ENCODE measurements around the gene MID1IP1.

Gene MID1IP1

GRCh38 chrX:38803243-38803587, 2.0 kb downstream of the MID1IP1 start:
- H3K4me1 ChIP-seq (ENCODE audit: insufficient read depth, low read length): peaks cover 26% of the 10 kb centered on the region
- H3K4me2 ChIP-seq (ENCODE audit: insufficient read depth, low read length): peak overlapping the region; percentile 73
- DNase-seq: no peak
- no peak overlapping the region for H2AFZ ChIP-seq (ENCODE audit: low read depth, low read length)
- no peaks in the 10 kb centered on the region for H4K20me1 ChIP-seq (ENCODE audit: insufficient read depth, low read length)
- TF ChIP-seq CTCF (IDR thresholded peaks at IDR 0.05; ENCODE audit: borderline replicate concordance, extremely low read depth, low read length, poor library complexity, severe bottlenecking) (no peak), EZH2 (IDR thresholded peaks at IDR 0.05; ENCODE audit: borderline replicate concordance, low read depth, low read length, severe bottlenecking) (no peak)
- peak overlapping the region; percentile 93 for H3K9ac ChIP-seq (ENCODE audit: low read depth, low read length)
- no peak for ATAC-seq (ENCODE audit: insufficient read depth, low read depth)
- peak overlapping the region; percentile 100 for H3K27ac ChIP-seq (ENCODE audit: low read length)
- peaks cover 25% of the 10 kb centered on the region for H3K36me3 ChIP-seq (ENCODE audit: insufficient read depth, low read length)
- H3K79me2 ChIP-seq (ENCODE audit: insufficient read depth, low read length): peaks cover 62% of the 10 kb centered on the region
- H3K27me3 ChIP-seq (ENCODE audit: insufficient read depth, low read length, poor library complexity): no peaks in the 10 kb centered on the region
- peak overlapping the region; percentile 44 to 76; a peak in 3 of 4 replicates for H3K4me3 ChIP-seq (ENCODE audit: low read depth in 1 of 2, low read length in 2 of 2)
- no peaks in the 10 kb centered on the region for H3K9me3 ChIP-seq (ENCODE audit: insufficient read depth, low read length, severe bottlenecking)

GRCh38 chrX:38803588-38804431, 2.6 kb downstream of the MID1IP1 start:
- Histone ChIP-seq H3K4me2 (ENCODE audit: insufficient read depth, low read length) (peak overlapping the region; percentile 73), H3K9ac (ENCODE audit: low read depth, low read length) (peak overlapping the region; percentile 93), H2AFZ (ENCODE audit: low read depth, low read length) (no peak overlapping the region), H4K20me1 (ENCODE audit: insufficient read depth, low read length) (no peaks in the 10 kb centered on the region), H3K27ac (ENCODE audit: low read length) (peak overlapping the region; percentile 100), H3K4me1 (ENCODE audit: insufficient read depth, low read length) (peaks cover 30% of the 10 kb centered on the region), H3K36me3 (ENCODE audit: insufficient read depth, low read length) (peaks cover 25% of the 10 kb centered on the region), H3K27me3 (ENCODE audit: insufficient read depth, low read length, poor library complexity) (no peaks in the 10 kb centered on the region), H3K4me3 (ENCODE audit: low read depth in 1 of 2, low read length in 2 of 2) (peak overlapping the region; percentile 44 to 76; a peak in 3 of 4 replicates), H3K79me2 (ENCODE audit: insufficient read depth, low read length) (peaks cover 62% of the 10 kb centered on the region), H3K9me3 (ENCODE audit: insufficient read depth, low read length, severe bottlenecking) (no peaks in the 10 kb centered on the region)
- no peak for TF ChIP-seq CTCF (IDR thresholded peaks at IDR 0.05; ENCODE audit: borderline replicate concordance, extremely low read depth, low read length, poor library complexity, severe bottlenecking)
- TF ChIP-seq EZH2 (IDR thresholded peaks at IDR 0.05; ENCODE audit: borderline replicate concordance, low read depth, low read length, severe bottlenecking): no peak
- DNase-seq (peak; percentile 83), ATAC-seq (ENCODE audit: insufficient read depth, low read depth) (peak; percentile 63)

GRCh38 chrX:38804432-38804681, 3.1 kb downstream of the MID1IP1 start:
- no peaks in the 10 kb centered on the region for H4K20me1 ChIP-seq (ENCODE audit: insufficient read depth, low read length)
- no peak for DNase-seq
- H3K27ac ChIP-seq (ENCODE audit: low read length): peak overlapping the region; percentile 100
- no peak for TF ChIP-seq EZH2 (IDR thresholded peaks at IDR 0.05; ENCODE audit: borderline replicate concordance, low read depth, low read length, severe bottlenecking)
- TF ChIP-seq CTCF (IDR thresholded peaks at IDR 0.05; ENCODE audit: borderline replicate concordance, extremely low read depth, low read length, poor library complexity, severe bottlenecking): no peak
- peak overlapping the region; percentile 44 to 76; a peak in 3 of 4 replicates for H3K4me3 ChIP-seq (ENCODE audit: low read depth in 1 of 2, low read length in 2 of 2)
- no peaks in the 10 kb centered on the region for H3K9me3 ChIP-seq (ENCODE audit: insufficient read depth, low read length, severe bottlenecking)
- 0 out of 3 replicates have a peak, but pooled peaks have one; percentile 0 for ATAC-seq (ENCODE audit: insufficient read depth, low read depth)
- H3K27me3 ChIP-seq (ENCODE audit: insufficient read depth, low read length, poor library complexity): no peaks in the 10 kb centered on the region
- H2AFZ ChIP-seq (ENCODE audit: low read depth, low read length): no peak overlapping the region
- peaks cover 25% of the 10 kb centered on the region for H3K36me3 ChIP-seq (ENCODE audit: insufficient read depth, low read length)
- H3K4me1 ChIP-seq (ENCODE audit: insufficient read depth, low read length): peaks cover 35% of the 10 kb centered on the region
- H3K79me2 ChIP-seq (ENCODE audit: insufficient read depth, low read length): peaks cover 62% of the 10 kb centered on the region
- H3K9ac ChIP-seq (ENCODE audit: low read depth, low read length): peak overlapping the region; percentile 93
- H3K4me2 ChIP-seq (ENCODE audit: insufficient read depth, low read length): peak overlapping the region; percentile 73
